Sigmoid colon (tissue), 7 donors: ENCODE data around the gene SIGLEC12. TPM values are rescaled to one million over a fixed set of nuclear protein-coding genes. Genes with fewer than 3 reads are reported as not detected.
"Not testable (repeated sequence)": the region's sequence is repeated elsewhere in the genome, so short reads cannot be mapped to it uniquely, and the experiment has no call there.

Experiments
- DNase-seq: peaks from one replicate; pipeline ENCODE4 v3.0.0-alpha.2; 2019
- H3K27ac ChIP-seq, 4 donors: fragments of 200-600 bp; sonication (generic); one replicate each; pipeline ENCODE4 v1.5.1; 2016 to 2019; ENCODE audit warnings: mild to moderate bottlenecking in 1 of 4
- H3K27me3 ChIP-seq, 3 donors: fragments of 200-600 bp; sonication (generic); one replicate each; pipeline ENCODE4 v1.5.1; 2019; ENCODE audit warnings: mild to moderate bottlenecking in 1 of 3
- H3K36me3 ChIP-seq, 4 donors: fragments of 200-600 bp; sonication (generic); one replicate each; pipeline ENCODE4 v1.5.1; 2016 to 2019
- H3K4me1 ChIP-seq, 4 donors: fragments of 200-600 bp; sonication (generic); one replicate each; pipeline ENCODE4 v1.5.1; 2017 to 2019
- H3K4me3 ChIP-seq, 4 donors: fragments of 200-600 bp; sonication (generic); one replicate each; pipeline ENCODE4 v1.5.1; 2017 to 2019; ENCODE audit warnings: mild to moderate bottlenecking in 2 of 4, moderate library complexity in 1 of 4
- H3K9me3 ChIP-seq, 4 donors: fragments of 200-600 bp in 3 of 4; sonication (generic) in 3 of 4; one replicate each; pipeline versions ENCODE4 v1.5.1 to v1.6.1; 2013 to 2019
- CTCF ChIP-seq, 4 experiments: fragments of 450-650 bp in 3 of 4; fragments of 200-600 bp in 1 of 4; IDR thresholded peaks; one replicate each; pipeline ENCODE4 v1.5.1; 2016 to 2019; ENCODE audit warnings: antibody characterized with exemption in 4 of 4, mild to moderate bottlenecking in 3 of 4, moderate library complexity in 2 of 4
- EP300 ChIP-seq, 4 donors: sonication (generic); formaldehyde crosslinking; IDR thresholded peaks; one replicate each; pipeline ENCODE4 v1.6.1; 2017; ENCODE audit warnings: antibody characterized with exemption in 4 of 4
- POLR2A ChIP-seq, 2 donors: fragments of 450-650 bp; IDR thresholded peaks; one replicate each; pipeline ENCODE4 v1.6.1; 2016; ENCODE audit warnings: antibody characterized with exemption in 2 of 2, mild to moderate bottlenecking in 2 of 2, moderate library complexity in 2 of 2
- POLR2AphosphoS5 ChIP-seq, 4 donors: sonication (generic); formaldehyde crosslinking; IDR thresholded peaks; one replicate each; pipeline ENCODE4 v1.6.1; 2017; ENCODE audit warnings: antibody characterized with exemption in 4 of 4
- WGBS, 2 donors: extraction: QIAGEN DNeasy Blood & Tissue Kit; methylation state at CpG; one replicate each; pipeline ENCODE4 v1.1.7; 2013; 5-methylcytosine and 5-hydroxymethylcytosine counted together
- intact Hi-C: fragments of 100-400 bp; cut with DNase I; formaldehyde crosslinking; loops from one replicate; pipeline ENCODE4 v1.15.1; 2023
- polyA plus RNA-seq, 3 donors: library from polyadenylated mRNA; stranded (reverse); fragments of 200-250 nt; gene quantifications; one replicate each; pipeline ENCODE4 v1.2.3, GENCODE V29; 2013
- total RNA-seq, 4 donors: library from RNA; depleted of rRNA; stranded (reverse); fragments of >200 nt; gene quantifications; one replicate each; pipeline ENCODE4 v1.1.0, GENCODE V29; 2016
- donor health status: healthy with polysubstance abuse.
- donor health status: Bipolar disorder and iron deficiency.
- donor health status: healthy.

Gene SIGLEC12
- total and polyA plus RNA-seq, 7 donors = 0.16 to 11.6 (median 0.86) TPM; not detected in 4

DNA sequence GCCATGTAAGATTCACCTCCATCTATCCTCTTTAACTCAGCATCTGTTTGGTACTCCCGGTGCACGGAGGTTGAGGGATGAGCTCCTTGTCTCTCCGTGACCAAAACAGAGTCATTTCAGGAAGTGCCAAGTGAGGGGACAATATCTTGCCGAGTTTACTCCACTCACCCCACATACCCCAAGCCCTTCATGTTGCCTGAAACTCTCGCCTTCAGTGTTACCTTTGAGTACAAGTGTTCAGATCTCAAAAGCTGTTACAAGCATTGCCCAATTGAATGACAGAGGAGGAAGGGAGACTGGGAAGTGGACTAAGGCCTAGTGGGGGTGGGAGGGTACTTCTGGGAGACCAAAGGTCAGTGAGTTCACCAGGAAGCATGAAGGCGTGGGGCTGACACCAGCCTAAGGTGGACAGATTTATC lies 6.0 kb upstream of the SIGLEC12 start:
- H3K9me3 ChIP-seq = peaks cover 0 to 3% (median 0%) of the 10 kb centered on the region in 4 donors
- no peaks in the 10 kb centered on the region for H3K36me3 ChIP-seq
- 64% methylated on average over 6 of the region's 6 CpGs for WGBS, 2 donors
- intact Hi-C loops = no loop called here
- TF ChIP-seq EP300 (IDR thresholded peaks at IDR 0.05) = no peak
- TF ChIP-seq CTCF (IDR thresholded peaks at IDR 0.05) = no peak
- TF ChIP-seq POLR2A (IDR thresholded peaks at IDR 0.05) = no peak
- no peak for TF ChIP-seq POLR2AphosphoS5 (IDR thresholded peaks at IDR 0.05)
- H3K4me1 ChIP-seq = no peaks in the 10 kb centered on the region
- H3K27ac ChIP-seq = no peak overlapping the region
- no peak overlapping the region for H3K4me3 ChIP-seq
- no peak for DNase-seq
- H3K27me3 ChIP-seq = peaks cover 0 to 5% (median 3%) of the 10 kb centered on the region in 3 donors

DNA sequence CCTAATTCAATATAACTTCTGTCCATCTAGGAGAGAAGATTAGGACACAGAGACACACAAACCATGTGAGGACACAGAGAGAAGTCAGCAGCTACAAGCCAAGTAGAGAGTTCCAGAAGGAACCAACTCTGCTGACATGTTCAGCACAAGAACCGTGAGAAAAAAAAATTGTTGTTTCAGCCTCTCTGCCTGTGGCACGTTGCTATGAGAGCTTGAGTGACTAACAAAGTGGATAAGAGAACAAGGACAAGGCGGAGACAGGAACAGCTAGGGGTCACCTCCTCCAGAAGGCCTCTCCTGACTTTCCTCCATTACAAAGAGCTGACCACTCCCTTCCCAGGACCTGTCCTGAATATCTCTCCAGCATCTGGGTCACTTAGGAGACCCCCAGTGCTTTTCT lies 5.6 kb upstream of the SIGLEC12 start:
- Histone ChIP-seq H3K9me3 (peaks cover 0 to 3% (median 0%) of the 10 kb centered on the region in 4 donors), H3K27me3 (peaks cover 0 to 5% (median 0%) of the 10 kb centered on the region in 3 donors), H3K36me3 (no peaks in the 10 kb centered on the region), H3K4me3 (no peak overlapping the region), H3K4me1 (no peaks in the 10 kb centered on the region), H3K27ac (no peak overlapping the region)
- TF ChIP-seq CTCF (IDR thresholded peaks at IDR 0.05) (no peak), POLR2AphosphoS5 (IDR thresholded peaks at IDR 0.05) (no peak)
- 51 to 69% methylated on average over 3 of the region's 3 CpGs for WGBS, 2 donors
- DNase-seq = no peak
- intact Hi-C loops = no loop called here

- WGBS, 2 donors = 27 to 45% methylated on average over 3 of the region's 3 CpGs
- no peaks in the 10 kb centered on the region for H3K27me3 ChIP-seq
- H3K4me1 ChIP-seq = no peaks in the 10 kb centered on the region
- peaks cover 0 to 3% (median 0%) of the 10 kb centered on the region in 4 donors for H3K9me3 ChIP-seq
- H3K27ac ChIP-seq = no peak overlapping the region
- H3K4me3 ChIP-seq = no peak overlapping the region
- no peak for DNase-seq
- intact Hi-C loops = no loop called here
- H3K36me3 ChIP-seq = no peaks in the 10 kb centered on the region
- TF ChIP-seq EP300 (IDR thresholded peaks at IDR 0.05) (no peak), POLR2AphosphoS5 (IDR thresholded peaks at IDR 0.05) (no peak), CTCF (IDR thresholded peaks at IDR 0.05) (no peak), POLR2A (IDR thresholded peaks at IDR 0.05) (no peak)
Observed at GRCh38 chr19:51505904-51506303, 4.3 kb upstream of the SIGLEC12 start.

GRCh38 chr19:51503896-51504295 lies 2.3 kb upstream of the SIGLEC12 start:
- WGBS, 2 donors = 52 to 56% methylated on average over 3 of the region's 3 CpGs
- Histone ChIP-seq H3K27me3 (peaks cover 0 to 10% (median 0%) of the 10 kb centered on the region in 3 donors), H3K9me3 (peaks cover 0 to 3% (median 0%) of the 10 kb centered on the region in 4 donors), H3K4me1 (no peaks in the 10 kb centered on the region), H3K27ac (no peak overlapping the region), H3K4me3 (no peak overlapping the region), H3K36me3 (no peaks in the 10 kb centered on the region)
- intact Hi-C loops = no loop called here
- DNase-seq = no peak
- TF ChIP-seq POLR2A (IDR thresholded peaks at IDR 0.05) (no peak), CTCF (IDR thresholded peaks at IDR 0.05) (no peak), EP300 (IDR thresholded peaks at IDR 0.05) (no peak), POLR2AphosphoS5 (IDR thresholded peaks at IDR 0.05) (no peak)

GRCh38 chr19:51503286-51503817 lies 1.8 kb upstream of the SIGLEC12 start:
- TF ChIP-seq CTCF (IDR thresholded peaks at IDR 0.05) (no peak), EP300 (IDR thresholded peaks at IDR 0.05) (no peak), POLR2A (IDR thresholded peaks at IDR 0.05) (no peak), POLR2AphosphoS5 (IDR thresholded peaks at IDR 0.05) (no peak)
- DNase-seq = no peak
- peaks cover 0 to 3% (median 0%) of the 10 kb centered on the region in 4 donors for H3K9me3 ChIP-seq
- H3K27me3 ChIP-seq = peaks cover 0 to 10% (median 0%) of the 10 kb centered on the region in 3 donors
- no peak overlapping the region for H3K27ac ChIP-seq
- H3K36me3 ChIP-seq = no peaks in the 10 kb centered on the region
- H3K4me1 ChIP-seq = no peaks in the 10 kb centered on the region
- H3K4me3 ChIP-seq = no peak overlapping the region
- 59 to 82% methylated on average over 5 of the region's 5 CpGs for WGBS, 2 donors
- intact Hi-C loops = no loop called here

DNA sequence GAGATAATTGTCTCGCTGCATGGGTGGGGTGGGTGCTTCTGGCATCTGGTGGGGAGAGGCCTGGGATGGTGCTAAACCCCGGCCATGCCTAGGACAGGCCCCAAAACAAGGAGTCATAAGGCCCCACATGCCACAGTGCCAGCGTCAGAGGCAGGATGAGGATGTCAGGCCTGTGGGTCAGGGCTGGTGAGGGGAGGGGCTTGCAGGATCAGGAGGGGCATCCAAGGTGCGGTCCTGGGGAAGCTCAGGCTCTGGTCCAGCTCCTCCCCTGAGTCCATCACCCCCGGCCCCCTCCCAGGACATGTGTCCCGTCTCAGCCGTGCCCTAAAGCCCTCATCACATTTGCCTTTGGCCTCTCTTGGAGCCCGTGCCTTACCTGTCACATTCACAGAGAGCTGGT lies 669 bp downstream of the SIGLEC12 start:
- H3K4me1 ChIP-seq, H3K4me3 ChIP-seq, DNase-seq, H3K36me3 ChIP-seq, H3K27me3 ChIP-seq, H3K9me3 ChIP-seq, H3K27ac ChIP-seq, intact Hi-C loops: not testable (repeated sequence)
- WGBS, 2 donors = 57% methylated on average over 8 of the region's 8 CpGs
